NB4 (cell line): ENCODE measurements around the gene PNPLA5.

Experiments
- DNase-seq: peaks from one replicate; pipeline ENCODE4 v3.0.0; 2010; ENCODE audit warnings: low read depth
- H3K4me3 ChIP-seq: one replicate; pipeline ENCODE4 v1.5.1; 2011; ENCODE audit warnings: mild to moderate bottlenecking, low read depth, low read length, moderate library complexity
- CTCF ChIP-seq: IDR thresholded peaks from one replicate; pipeline ENCODE4 v1.5.1; 2012; ENCODE audit warnings: low read depth, low read length
- MAX ChIP-seq: IDR thresholded peaks from 2 replicates; pipeline ENCODE4 v1.6.1; 2011; ENCODE audit warnings: low read depth, low read length
- MYC ChIP-seq: IDR thresholded peaks from 2 replicates; pipeline ENCODE4 v1.6.1; 2011; ENCODE audit warnings: low read depth, low read length
- POLR2A ChIP-seq: IDR thresholded peaks from 2 replicates; pipeline ENCODE4 v1.6.1; 2011; ENCODE audit warnings: mild to moderate bottlenecking; ENCODE audit not compliant: insufficient read length; ENCODE audit errors: extremely low read depth

The PNPLA5 gene

GRCh38 chr22:43882122-43882767, 9.6 kb downstream of the PNPLA5 start:
- TF ChIP-seq MAX (no peak), CTCF (no peak), POLR2A (no peak), MYC (no peak)
- no peak overlapping the region for H3K4me3 ChIP-seq
- no peak for DNase-seq

DNA sequence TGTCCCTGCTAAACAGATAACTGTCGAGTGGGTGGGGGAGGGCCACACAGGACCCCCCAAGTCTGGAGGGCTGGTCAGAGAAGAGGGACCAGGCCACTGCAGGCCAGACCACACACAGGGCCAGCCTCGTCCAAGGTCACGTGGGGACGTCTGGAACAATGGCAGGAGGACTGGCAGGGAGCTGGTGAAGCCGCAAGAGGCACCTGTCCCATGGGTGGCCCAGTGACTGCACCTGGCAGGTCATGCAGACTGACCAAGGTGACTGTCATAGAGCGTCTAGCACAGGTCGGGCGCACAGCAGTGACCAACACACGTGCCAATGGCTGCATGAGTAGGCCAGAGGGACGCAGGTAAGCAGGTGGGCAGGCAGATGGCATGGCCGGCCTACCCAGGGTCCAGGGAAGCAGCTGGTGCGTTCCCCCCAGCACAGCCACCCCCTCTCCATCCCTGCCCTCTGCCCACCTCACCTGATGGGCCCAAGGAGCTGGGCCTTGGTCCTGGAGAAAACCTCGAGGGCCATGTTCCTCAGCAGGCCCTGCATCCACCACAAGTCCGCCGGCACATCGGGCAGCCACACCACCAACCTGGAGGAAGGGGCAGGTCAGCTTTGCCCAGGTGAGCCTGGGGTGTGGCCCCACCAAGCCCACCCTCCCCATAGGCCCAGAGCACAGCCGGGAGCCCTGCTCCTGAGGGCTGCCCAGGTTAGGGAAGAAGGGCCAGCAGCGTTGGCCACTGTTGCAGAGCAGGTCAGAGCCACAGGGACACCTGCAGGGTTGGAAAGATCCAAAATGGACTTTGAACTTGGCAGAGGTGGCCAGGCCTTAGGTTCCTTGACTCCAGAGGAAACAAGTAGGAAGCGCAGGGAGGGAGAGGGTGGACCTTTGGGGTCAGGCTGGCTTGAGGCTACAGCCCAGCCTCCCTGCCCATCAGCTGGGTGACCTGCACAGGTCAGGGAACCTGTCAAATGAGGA, 10.4 kb downstream of the PNPLA5 start:
- no peak for TF ChIP-seq POLR2A
- no peak for TF ChIP-seq MAX
- no peak for TF ChIP-seq MYC
- no peak for TF ChIP-seq CTCF

DNA sequence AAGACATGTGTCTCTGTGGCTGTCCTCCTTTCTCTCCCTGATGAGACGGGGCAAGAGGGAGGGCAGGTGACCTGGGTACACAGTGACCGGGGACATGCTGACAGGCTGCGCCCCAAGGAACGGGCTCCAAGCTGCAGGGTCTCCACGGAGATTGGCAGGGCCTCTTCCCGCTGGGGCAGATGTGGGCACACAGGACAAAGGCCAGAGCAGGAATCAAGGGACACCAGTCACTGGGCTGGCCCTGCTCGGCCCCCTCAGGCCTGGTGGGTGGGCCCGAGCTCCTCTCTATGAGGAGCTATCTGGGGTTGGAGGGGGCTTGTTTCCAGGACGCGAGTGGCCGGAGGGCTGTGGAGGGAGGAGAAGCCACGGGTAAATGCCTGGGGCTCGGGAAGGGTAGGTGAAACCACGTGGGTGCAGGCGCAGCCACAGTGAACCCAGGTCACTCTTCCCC, 11.2 kb downstream of the PNPLA5 start:
- no peak overlapping the region for H3K4me3 ChIP-seq
- no peak for TF ChIP-seq CTCF
- TF ChIP-seq MAX: no peak
- no peak for TF ChIP-seq POLR2A
- TF ChIP-seq MYC: no peak
- DNase-seq: no peak

More for the DNA sequence above, 10.4 kb downstream of the PNPLA5 start:
- no peak overlapping the region for H3K4me3 ChIP-seq
- no peak for DNase-seq

- TF ChIP-seq MYC (no peak), MAX (no peak), CTCF (no peak), POLR2A (no peak)
- H3K4me3 ChIP-seq: no peak overlapping the region
- no peak for DNase-seq
Measured at GRCh38 chr22:43879901-43880540, 11.8 kb downstream of the PNPLA5 start.

GRCh38 chr22:43878831-43879550, 12.8 kb downstream of the PNPLA5 start:
- TF ChIP-seq POLR2A (no peak), MYC (no peak), CTCF (no peak), MAX (no peak)
- DNase-seq: no peak
- no peak overlapping the region for H3K4me3 ChIP-seq
